GM12891 (cell line): Measurements from ENCODE around the gene PDZK1IP1.

Experiments used
- POLR2A ChIP-seq: IDR thresholded peaks from 2 replicates; pipeline ENCODE4 v1.6.1; 2011; ENCODE audit warnings: low read depth, low read length, control low read depth
- POLR2AphosphoS5 ChIP-seq: IDR thresholded peaks from 2 replicates; pipeline ENCODE4 v1.6.1; 2011; ENCODE audit warnings: low read depth, low read length, control low read depth
- SPI1 ChIP-seq: IDR thresholded peaks from 2 replicates; pipeline ENCODE4 v1.6.1; 2011; ENCODE audit warnings: low read depth, low read length, control low read depth

DNA sequence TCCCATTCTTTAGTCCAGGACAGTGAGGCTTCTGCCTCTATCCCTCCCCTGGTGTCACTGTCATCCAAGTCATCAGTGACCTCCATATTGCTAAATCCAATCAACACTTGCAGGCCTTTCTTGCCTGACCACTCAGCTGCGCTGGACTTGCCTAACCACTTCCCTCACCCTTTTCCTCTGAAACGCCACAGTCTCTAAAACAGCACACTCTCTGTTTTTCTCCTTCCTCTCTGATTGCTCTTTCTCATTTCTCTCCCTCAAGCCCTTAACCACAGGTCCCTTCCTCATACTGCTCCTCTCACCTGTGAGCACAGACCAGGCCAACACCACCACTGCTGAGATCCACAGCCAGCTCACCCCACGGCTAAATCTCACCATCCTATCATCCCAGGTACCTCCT is 24.7 kb upstream of the PDZK1IP1 start:
- TF ChIP-seq POLR2AphosphoS5 (no peak), POLR2A (no peak), SPI1 (no peak)
